HEK293 (cell line): ENCODE data around the gene KDM5D.

Experiments
- CTCF ChIP-seq: fragments of 450-650 bp; formaldehyde crosslinking; IDR thresholded peaks from 2 replicates; pipeline ENCODE4 v1.5.1; 2016; ENCODE audit warnings: missing biosample characterization, missing genetic modification characterization
- GLI4 ChIP-seq: fragments of 450-650 bp; formaldehyde crosslinking; IDR thresholded peaks from 2 replicates; pipeline ENCODE4 v1.5.1; 2016; ENCODE audit warnings: missing biosample characterization, missing genetic modification characterization
- KLF10 ChIP-seq: fragments of 450-650 bp; IDR thresholded peaks from 2 replicates; pipeline ENCODE4 v1.5.1; 2018; ENCODE audit warnings: missing biosample characterization, mild to moderate bottlenecking, missing genetic modification characterization
- KLF9 ChIP-seq: fragments of 450-650 bp; formaldehyde crosslinking; IDR thresholded peaks from 2 replicates; pipeline ENCODE4 v1.5.1; 2016; ENCODE audit warnings: missing biosample characterization, missing genetic modification characterization, low read depth
- PATZ1 ChIP-seq: fragments of 450-650 bp; formaldehyde crosslinking; IDR thresholded peaks from 2 replicates; pipeline ENCODE4 v1.5.1; 2016; ENCODE audit warnings: missing biosample characterization, missing genetic modification characterization
- REST ChIP-seq: fragments of 450-650 bp; formaldehyde crosslinking; IDR thresholded peaks from 2 replicates; pipeline ENCODE4 v1.5.1; 2016; ENCODE audit warnings: missing biosample characterization, missing genetic modification characterization
- YY1 ChIP-seq: fragments of 450-650 bp; formaldehyde crosslinking; IDR thresholded peaks from 2 replicates; pipeline ENCODE4 v1.5.1; 2018; ENCODE audit warnings: missing biosample characterization, missing genetic modification characterization
- ZBTB48 ChIP-seq: fragments of 450-650 bp; formaldehyde crosslinking; IDR thresholded peaks from 2 replicates; pipeline ENCODE4 v1.5.1; 2016; ENCODE audit warnings: missing biosample characterization, missing genetic modification characterization
- ZNF169 ChIP-seq: fragments of 450-650 bp; formaldehyde crosslinking; IDR thresholded peaks from 2 replicates; pipeline ENCODE4 v1.5.1; 2016; ENCODE audit warnings: missing biosample characterization, missing genetic modification characterization
- ZNF266 ChIP-seq: fragments of 450-650 bp; formaldehyde crosslinking; IDR thresholded peaks from 2 replicates; pipeline ENCODE4 v1.5.1; 2016; ENCODE audit warnings: missing biosample characterization, missing genetic modification characterization, low read depth
- ZNF585B ChIP-seq: fragments of 450-650 bp; formaldehyde crosslinking; IDR thresholded peaks from 2 replicates; pipeline ENCODE4 v1.5.1; 2016; ENCODE audit warnings: missing biosample characterization, missing genetic modification characterization
- ZNF629 ChIP-seq: fragments of 450-650 bp; formaldehyde crosslinking; IDR thresholded peaks from 2 replicates; pipeline ENCODE4 v1.5.1; 2017; ENCODE audit warnings: missing biosample characterization, missing genetic modification characterization
- ZNF707 ChIP-seq: fragments of 450-650 bp; formaldehyde crosslinking; IDR thresholded peaks from 2 replicates; pipeline ENCODE4 v1.5.1; 2016; ENCODE audit warnings: missing biosample characterization, missing genetic modification characterization

GRCh38 chrY:19680821-19681220 is 63.7 kb downstream of the KDM5D start:
- no peak for TF ChIP-seq GLI4 (tag by site-specific recombination)
- no peak for TF ChIP-seq CTCF (tag by site-specific recombination)
- no peak for TF ChIP-seq KLF9 (tag by site-specific recombination)
- no peak for TF ChIP-seq ZBTB48 (tag by site-specific recombination)
- TF ChIP-seq PATZ1 (tag by site-specific recombination) = no peak
- TF ChIP-seq REST (tag by site-specific recombination) = no peak
- TF ChIP-seq ZNF629 (tag by site-specific recombination) = no peak
- no peak for TF ChIP-seq ZNF707
- TF ChIP-seq ZNF585B (tag by site-specific recombination) = no peak
- no peak for TF ChIP-seq ZNF266
- TF ChIP-seq ZNF169 (tag by site-specific recombination) = no peak
- no peak for TF ChIP-seq YY1
- TF ChIP-seq KLF10 (tag by site-specific recombination) = no peak
